ENCODE results near the gene ZNF823. TPM values are rescaled to one million over a fixed set of nuclear protein-coding genes. Genes with fewer than 3 reads are reported as not detected.

ZNF823 gene
- total and polyA plus RNA-seq, 9 of the 15 experiments (the other 6 are each of a cell fraction or from before 2014, with no cell fraction given) = 4.0 to 13.4 (median 6.1) TPM

- TF ChIP-seq GABPA (tag; conservative IDR thresholded peaks at IDR 0.05; ENCODE audit: low read depth) = peak; percentile 66
- TF ChIP-seq SNIP1 (IDR thresholded peaks at IDR 0.05; ENCODE audit: low read depth) = no peak
- TF ChIP-seq VEZF1 (CRISPR knock-in tag; IDR thresholded peaks at IDR 0.05) = peak; percentile 66
- peak in 2 of 3 experiments; percentile 13 to 72 for TF ChIP-seq YY1 (IDR thresholded peaks at IDR 0.05; ENCODE audit: borderline replicate concordance in 1 of 3, control insufficient read depth in 1 of 3, extremely low read depth in 1 of 3, insufficient read depth in 3 of 3, insufficient read length in 1 of 3, insufficient replicate concordance in 2 of 3, low read depth in 1 of 3, low read length in 2 of 3)
- TF ChIP-seq TCF7L2 (IDR thresholded peaks at IDR 0.05; ENCODE audit: low read depth, low read length) = peak; percentile 86
- TF ChIP-seq PHF20 (IDR thresholded peaks at IDR 0.05; ENCODE audit: partially characterized antibody) = peak; percentile 40
- peak; percentile 40; the same call in 1 of the 2 replicates for TF ChIP-seq PML (IDR thresholded peaks at IDR 0.05; ENCODE audit: low read length)
- TF ChIP-seq ZC3H4 (CRISPR knock-in tag; IDR thresholded peaks at IDR 0.05; ENCODE audit: borderline replicate concordance) = 0 out of 2 replicates have a peak, but pooled peaks have one; percentile 25
- TF ChIP-seq ZNF311 (CRISPR knock-in tag; IDR thresholded peaks at IDR 0.05) = no peak
- TF ChIP-seq MAZ (CRISPR knock-in tag; conservative IDR thresholded peaks at IDR 0.05 in 1 of 2, IDR thresholded peaks at IDR 0.05 in 1 of 2) = peak in 1 of 2 experiments; percentile 52; a peak in 1 of 4 replicates
- no peak for TF ChIP-seq MTF1 (CRISPR knock-in tag; IDR thresholded peaks at IDR 0.05; ENCODE audit: borderline replicate concordance)
- TF ChIP-seq FOS (IDR thresholded peaks at IDR 0.05; ENCODE audit: extremely low read depth, insufficient read length) = peak; percentile 83
- 0 out of 2 replicates have a peak, but pooled peaks have one; percentile 75 for TF ChIP-seq FOXK1 (CRISPR knock-in tag; IDR thresholded peaks at IDR 0.05; ENCODE audit: borderline replicate concordance)
- 0 out of 2 replicates have a peak, but pooled peaks have one; percentile 15 for TF ChIP-seq LCOR (CRISPR knock-in tag; IDR thresholded peaks at IDR 0.05)
- no peak for TF ChIP-seq ESRRA (IDR thresholded peaks at IDR 0.05; ENCODE audit: borderline replicate concordance, low read depth)
Measured at GRCh38 chr19:11738746-11739620, at the start of gene ZNF823 (continued).

Measured in K562 (cell line).